ENCODE measurements around the gene FAIM.

The FAIM gene

GRCh38 chr3:138657508-138657907, 48.9 kb downstream of the FAIM start:
- Histone ChIP-seq H2AFZ (ENCODE audit: low read depth) (no peak overlapping the region), H3K4me3 (IDR thresholded peaks at IDR 0.05; ENCODE audit: insufficient read depth, low read depth, low read length) (no peak overlapping the region), H3K9ac (no peak overlapping the region), H3K36me3 (ENCODE audit: insufficient read depth) (peaks cover 5% of the 10 kb centered on the region; the same call in 1 of the 2 replicates), H3K27ac (no peak overlapping the region), H3K79me2 (ENCODE audit: insufficient read depth, low read depth) (no peaks in the 10 kb centered on the region), H3K27me3 (ENCODE audit: insufficient read depth, low read depth) (no peaks in the 10 kb centered on the region), H3K4me1 (ENCODE audit: low read depth, poor library complexity, severe bottlenecking) (no peaks in the 10 kb centered on the region), H3K4me2 (no peak overlapping the region), H4K20me1 (ENCODE audit: insufficient read depth) (no peaks in the 10 kb centered on the region)
- TF ChIP-seq CTCF (conservative IDR thresholded peaks at IDR 0.05; ENCODE audit: low read depth, low read length), result no peak

GRCh38 chr3:138668107-138668506, 59.5 kb downstream of the FAIM start:
- no peak overlapping the region for H3K27ac ChIP-seq
- H3K9ac ChIP-seq, result no peak overlapping the region
- 0 out of 2 replicates have a peak, but pooled peaks cover 6% of the 10 kb centered on the region for H3K36me3 ChIP-seq (ENCODE audit: insufficient read depth)
- peaks cover 14% of the 10 kb centered on the region for H3K4me1 ChIP-seq (ENCODE audit: low read depth, poor library complexity, severe bottlenecking)
- no peaks in the 10 kb centered on the region for H3K79me2 ChIP-seq (ENCODE audit: insufficient read depth, low read depth)
- H2AFZ ChIP-seq (ENCODE audit: low read depth), result no peak overlapping the region
- H3K4me3 ChIP-seq (IDR thresholded peaks at IDR 0.05; ENCODE audit: insufficient read depth, low read depth, low read length), result no peak overlapping the region
- no peaks in the 10 kb centered on the region for H4K20me1 ChIP-seq (ENCODE audit: insufficient read depth)
- TF ChIP-seq CTCF (conservative IDR thresholded peaks at IDR 0.05; ENCODE audit: low read depth, low read length), result no peak
- H3K27me3 ChIP-seq (ENCODE audit: insufficient read depth, low read depth), result no peaks in the 10 kb centered on the region
- no peak overlapping the region for H3K4me2 ChIP-seq

GRCh38 chr3:138670407-138670806, 61.8 kb downstream of the FAIM start:
- no peak overlapping the region for H3K4me2 ChIP-seq
- H3K27ac ChIP-seq, result no peak overlapping the region
- peaks cover 14% of the 10 kb centered on the region for H3K4me1 ChIP-seq (ENCODE audit: low read depth, poor library complexity, severe bottlenecking)
- no peak overlapping the region for H3K9ac ChIP-seq
- TF ChIP-seq CTCF (conservative IDR thresholded peaks at IDR 0.05; ENCODE audit: low read depth, low read length), result no peak
- H3K4me3 ChIP-seq (IDR thresholded peaks at IDR 0.05; ENCODE audit: insufficient read depth, low read depth, low read length), result no peak overlapping the region
- H4K20me1 ChIP-seq (ENCODE audit: insufficient read depth), result no peaks in the 10 kb centered on the region
- no peak overlapping the region for H2AFZ ChIP-seq (ENCODE audit: low read depth)
- no peaks in the 10 kb centered on the region for H3K79me2 ChIP-seq (ENCODE audit: insufficient read depth, low read depth)
- peaks cover 4% of the 10 kb centered on the region; the same call in 1 of the 2 replicates for H3K36me3 ChIP-seq (ENCODE audit: insufficient read depth)
- H3K27me3 ChIP-seq (ENCODE audit: insufficient read depth, low read depth), result no peaks in the 10 kb centered on the region

GRCh38 chr3:138673641-138674530, 65.3 kb downstream of the FAIM start:
- Histone ChIP-seq H3K27ac (no peak overlapping the region), H3K36me3 (ENCODE audit: insufficient read depth) (peaks cover 4% of the 10 kb centered on the region; the same call in 1 of the 2 replicates), H3K4me3 (IDR thresholded peaks at IDR 0.05; ENCODE audit: insufficient read depth, low read depth, low read length) (no peak overlapping the region), H4K20me1 (ENCODE audit: insufficient read depth) (no peaks in the 10 kb centered on the region), H3K4me1 (ENCODE audit: low read depth, poor library complexity, severe bottlenecking) (peaks cover 14% of the 10 kb centered on the region), H3K4me2 (no peak overlapping the region), H3K27me3 (ENCODE audit: insufficient read depth, low read depth) (no peaks in the 10 kb centered on the region), H3K79me2 (ENCODE audit: insufficient read depth, low read depth) (no peaks in the 10 kb centered on the region), H2AFZ (ENCODE audit: low read depth) (no peak overlapping the region), H3K9ac (no peak overlapping the region)
- TF ChIP-seq CTCF (conservative IDR thresholded peaks at IDR 0.05; ENCODE audit: low read depth, low read length), result no peak
